Glutamatergic neuron (in vitro differentiated cells): Measurements from ENCODE around the gene HERPUD1. TPM values are rescaled to one million over a fixed set of nuclear protein-coding genes. Genes with fewer than 3 reads are reported as not detected.

ENCODE experiments used
- DNase-seq: peaks from one replicate; pipeline ENCODE4 v3.0.0; 2022
- H3K27ac Mint-ChIP-seq: one replicate; pipeline ENCODE4 v1.8.0; 2020; ENCODE audit warnings: mild to moderate bottlenecking, mixed read lengths, inconsistent platforms; ENCODE audit not compliant: unreplicated experiment
- H3K27me3 Mint-ChIP-seq: one replicate; pipeline ENCODE4 v1.8.0; 2020; ENCODE audit warnings: mild to moderate bottlenecking, moderate library complexity, mixed read lengths, inconsistent platforms; ENCODE audit not compliant: unreplicated experiment
- H3K36me3 Mint-ChIP-seq: one replicate; pipeline ENCODE4 v1.8.0; 2020; ENCODE audit warnings: mild to moderate bottlenecking, mixed read lengths, inconsistent platforms; ENCODE audit not compliant: unreplicated experiment
- H3K4me1 Mint-ChIP-seq: one replicate; pipeline ENCODE4 v1.8.0; 2020; ENCODE audit warnings: mild to moderate bottlenecking, low read depth, mixed read lengths, inconsistent platforms; ENCODE audit not compliant: unreplicated experiment
- H3K4me3 Mint-ChIP-seq: one replicate; pipeline ENCODE4 v1.8.0; 2020; ENCODE audit warnings: mild to moderate bottlenecking, mixed read lengths, inconsistent platforms; ENCODE audit not compliant: unreplicated experiment
- H3K9me3 Mint-ChIP-seq: one replicate; pipeline ENCODE4 v1.8.0; 2020; ENCODE audit warnings: mild to moderate bottlenecking, moderate library complexity, mixed read lengths, inconsistent platforms; ENCODE audit not compliant: unreplicated experiment
- total RNA-seq: library from RNA; stranded (reverse); fragmentation: NEBNext Ultra II Directional; extraction: Animal tissue kit (Norgen Biotek cat#: 25700); gene quantifications from one replicate; pipeline ENCODE4 v1.2.1, GENCODE V29; 2021; ENCODE audit not compliant: unreplicated experiment
- TF ChIP-seq, protein P1 (sequence below): fragments of 200-600 bp; sonication (generic); IDR thresholded peaks from one replicate; pipeline ENCODE4 v1.5.0; 2021; ENCODE audit not compliant: partially characterized antibody, unreplicated experiment

HERPUD1 gene
- total RNA-seq, 1 donor from 2014 or later, result 160 TPM

DNA sequence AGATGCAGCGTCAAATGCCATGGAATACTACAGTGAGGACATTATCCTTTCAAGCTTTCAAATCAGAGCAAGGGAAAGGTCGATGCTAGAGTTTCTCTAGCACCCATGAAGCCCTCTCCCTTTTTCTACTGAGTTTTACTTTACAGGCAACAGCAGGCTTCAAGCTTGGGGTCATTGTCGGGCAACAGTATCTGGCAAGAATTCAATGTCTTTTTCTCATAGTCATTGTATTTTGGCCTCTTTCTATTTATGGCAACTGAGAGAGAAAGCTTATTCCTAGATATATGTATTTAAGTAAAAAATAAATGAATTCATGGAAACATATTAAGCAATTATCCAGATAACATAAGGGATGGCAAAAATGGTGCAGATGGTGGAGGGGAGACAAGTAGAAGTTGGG is 29.4 kb downstream of the HERPUD1 start:
- H3K9me3 Mint-ChIP-seq, result no peaks in the 10 kb centered on the region
- H3K27ac Mint-ChIP-seq, result no peak overlapping the region
- no peak overlapping the region for H3K4me3 Mint-ChIP-seq
- no peaks in the 10 kb centered on the region for H3K36me3 Mint-ChIP-seq
- H3K27me3 Mint-ChIP-seq, result no peaks in the 10 kb centered on the region
- no peaks in the 10 kb centered on the region for H3K4me1 Mint-ChIP-seq
- no peak for DNase-seq
- TF ChIP-seq, protein P1, sequence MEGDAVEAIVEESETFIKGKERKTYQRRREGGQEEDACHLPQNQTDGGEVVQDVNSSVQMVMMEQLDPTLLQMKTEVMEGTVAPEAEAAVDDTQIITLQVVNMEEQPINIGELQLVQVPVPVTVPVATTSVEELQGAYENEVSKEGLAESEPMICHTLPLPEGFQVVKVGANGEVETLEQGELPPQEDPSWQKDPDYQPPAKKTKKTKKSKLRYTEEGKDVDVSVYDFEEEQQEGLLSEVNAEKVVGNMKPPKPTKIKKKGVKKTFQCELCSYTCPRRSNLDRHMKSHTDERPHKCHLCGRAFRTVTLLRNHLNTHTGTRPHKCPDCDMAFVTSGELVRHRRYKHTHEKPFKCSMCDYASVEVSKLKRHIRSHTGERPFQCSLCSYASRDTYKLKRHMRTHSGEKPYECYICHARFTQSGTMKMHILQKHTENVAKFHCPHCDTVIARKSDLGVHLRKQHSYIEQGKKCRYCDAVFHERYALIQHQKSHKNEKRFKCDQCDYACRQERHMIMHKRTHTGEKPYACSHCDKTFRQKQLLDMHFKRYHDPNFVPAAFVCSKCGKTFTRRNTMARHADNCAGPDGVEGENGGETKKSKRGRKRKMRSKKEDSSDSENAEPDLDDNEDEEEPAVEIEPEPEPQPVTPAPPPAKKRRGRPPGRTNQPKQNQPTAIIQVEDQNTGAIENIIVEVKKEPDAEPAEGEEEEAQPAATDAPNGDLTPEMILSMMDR, result no peak

DNA sequence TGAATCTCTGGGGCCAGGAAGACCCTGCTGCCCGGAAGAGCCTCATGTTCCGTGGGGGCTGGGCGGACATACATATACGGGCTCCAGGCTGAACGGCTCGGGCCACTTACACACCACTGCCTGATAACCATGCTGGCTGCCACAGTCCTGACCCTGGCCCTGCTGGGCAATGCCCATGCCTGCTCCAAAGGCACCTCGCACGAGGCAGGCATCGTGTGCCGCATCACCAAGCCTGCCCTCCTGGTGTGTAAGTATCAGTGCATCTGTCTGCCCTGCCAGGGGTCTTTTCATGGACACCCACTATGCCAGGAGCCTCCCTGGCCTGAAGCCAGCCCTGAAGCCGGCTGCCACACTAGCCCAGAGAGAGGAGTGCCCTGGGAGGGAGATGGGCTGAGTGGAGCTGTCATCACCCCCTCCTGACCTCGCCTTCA is 29.9 kb downstream of the HERPUD1 start, which contains the start of gene CETP:
Gene CETP, plus strand, starts transcription at position 100 of the 431 bp plus-strand sequence. Its CDS starts 30 bp downstream, at position 130.
- Mint-ChIP-seq H3K9me3 (no peaks in the 10 kb centered on the region), H3K4me1 (no peaks in the 10 kb centered on the region), H3K4me3 (no peak within 1 kb of the TSS), H3K36me3 (no peaks in the 10 kb centered on the region), H3K27ac (no peak within 1 kb of the TSS), H3K27me3 (no peaks in the 10 kb centered on the region)
- TF ChIP-seq, protein P1, result no peak
- DNase-seq, result no peak

DNA sequence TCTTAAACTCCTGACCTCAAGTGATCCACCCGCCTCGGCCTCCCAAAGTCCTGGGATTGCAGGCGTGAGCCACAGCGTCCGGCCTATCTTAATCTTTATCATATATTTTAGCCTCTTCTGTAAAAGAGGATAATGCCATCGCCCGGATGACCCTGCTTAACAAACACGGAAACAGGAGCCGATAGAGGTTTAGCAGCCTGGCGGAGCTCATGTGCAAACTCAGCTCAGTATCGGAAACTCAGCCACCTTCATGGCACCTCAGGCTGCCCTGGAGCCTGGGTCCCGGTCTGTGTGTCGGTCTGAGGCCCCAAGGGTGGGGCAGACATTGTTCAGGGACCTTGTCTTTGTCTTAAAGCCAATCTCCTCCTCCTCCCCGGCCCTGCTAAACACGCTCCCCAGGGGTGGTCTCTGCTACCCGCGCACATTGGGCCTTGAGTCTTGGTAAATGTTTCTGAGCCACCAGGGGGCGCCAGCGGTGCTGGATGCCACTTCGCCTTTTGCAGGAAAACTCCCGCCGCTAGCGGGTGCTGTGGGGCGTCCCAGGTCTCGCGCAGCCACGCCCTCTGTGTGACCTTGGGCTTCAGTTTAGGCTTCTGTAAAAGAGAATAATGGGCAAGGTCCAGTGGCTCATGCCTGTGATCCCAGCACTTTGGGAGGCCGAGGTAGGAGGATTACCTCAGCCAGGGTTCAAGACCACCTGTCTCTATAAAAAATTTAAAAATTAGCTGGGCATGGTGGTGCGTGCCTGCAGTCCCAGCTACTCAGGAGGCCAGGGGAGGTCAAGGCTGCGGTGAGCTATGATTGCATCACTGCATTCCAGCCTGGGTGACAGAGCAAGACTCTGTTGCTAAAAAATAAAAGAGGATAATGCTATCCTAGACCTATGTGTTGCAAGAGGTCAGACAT is 32.6 kb downstream of the HERPUD1 start:
- no peaks in the 10 kb centered on the region for H3K36me3 Mint-ChIP-seq
- DNase-seq, result peak; percentile 96
- TF ChIP-seq, protein P1, result peak; percentile 98
- H3K27me3 Mint-ChIP-seq, result no peaks in the 10 kb centered on the region
- H3K4me3 Mint-ChIP-seq, result no peak overlapping the region
- no peaks in the 10 kb centered on the region for H3K9me3 Mint-ChIP-seq
- H3K4me1 Mint-ChIP-seq, result no peaks in the 10 kb centered on the region
- H3K27ac Mint-ChIP-seq, result peak overlapping the region; percentile 33

DNA sequence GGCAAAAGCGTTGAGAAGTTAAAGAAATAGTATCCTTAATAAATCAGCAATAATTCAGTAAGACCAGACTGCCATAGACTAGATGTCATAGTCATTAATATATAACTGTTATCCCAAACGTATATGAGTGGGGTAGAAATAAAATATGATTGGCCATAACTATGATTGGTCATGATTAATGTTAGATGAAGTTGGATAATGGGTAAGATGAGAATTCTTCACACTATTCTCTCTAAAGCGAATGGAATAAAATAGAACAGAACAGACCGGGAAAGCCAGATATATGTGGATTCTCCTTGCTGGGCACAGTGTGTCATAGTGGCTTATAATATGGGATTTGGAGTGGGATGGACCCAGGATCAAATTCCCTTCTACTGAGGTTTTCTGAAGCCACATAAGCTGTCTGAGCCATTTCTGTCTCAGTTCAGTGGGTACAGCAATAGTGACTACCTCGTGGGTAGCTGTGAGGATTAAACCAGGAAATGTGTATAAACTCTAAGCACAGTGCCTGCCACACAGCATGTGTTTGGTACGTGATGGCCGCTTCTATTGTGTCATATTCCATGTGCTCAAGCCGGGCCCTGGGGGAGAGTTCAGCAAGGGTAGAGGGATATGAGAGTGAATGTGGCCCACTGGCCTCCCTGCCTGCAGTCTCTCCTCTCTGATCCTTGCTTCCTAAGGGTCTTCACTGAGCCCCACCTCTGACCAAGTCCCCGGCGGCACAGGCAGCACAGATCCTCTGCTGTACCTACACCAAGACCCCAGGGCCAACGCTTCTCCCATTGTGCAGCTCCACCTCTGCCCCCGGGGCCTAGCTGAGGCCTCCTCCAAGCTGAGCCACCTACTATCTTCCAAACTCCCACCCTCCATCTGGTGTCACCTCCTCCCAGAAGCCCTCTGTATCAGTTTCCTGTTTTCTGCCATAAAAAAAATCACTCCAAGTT is 33.5 kb downstream of the HERPUD1 start:
- Mint-ChIP-seq H3K4me3 (no peak overlapping the region), H3K4me1 (no peaks in the 10 kb centered on the region), H3K9me3 (no peaks in the 10 kb centered on the region), H3K27ac (no peak overlapping the region), H3K36me3 (no peaks in the 10 kb centered on the region), H3K27me3 (no peaks in the 10 kb centered on the region)
- TF ChIP-seq, protein P1, result no peak
- DNase-seq, result no peak
